Naive thymus-derived CD4-positive, alpha-beta T cell (primary cell): ENCODE measurements around the gene STK32A. TPM values are rescaled to one million over a fixed set of nuclear protein-coding genes. Genes with fewer than 3 reads are reported as not detected.

Experiments
- ATAC-seq: fragments of 150-1000 bp; cut with Tn5 transposase; 2 replicates; pipeline ENCODE4 v1.10.0; 2021; ENCODE audit warnings: mild to moderate bottlenecking, moderate library complexity
- CTCF ChIA-PET: fragments of 350-600 bp; sonication (Branson Sonifier 250); formaldehyde crosslinking; loops from one replicate; lab custom pipeline; 2021; ENCODE audit warnings: antibody characterized with exemption; lab: Charles Lee
- POLR2A ChIA-PET: fragments of 350-600 bp; sonication (Branson Sonifier 250); formaldehyde crosslinking; loops from one replicate; lab custom pipeline; 2021; ENCODE audit warnings: antibody characterized with exemption, inconsistent platforms; lab: Charles Lee
- DNase-seq, 9 donors: peaks; one replicate each; pipeline versions ENCODE4 v3.0.0 to v3.0.0-alpha.2; 2020 to 2022; ENCODE audit warnings: mixed read lengths in 1 of 9
- H3K27ac ChIP-seq: one replicate; pipeline ENCODE4 v1.7.0; 2013; ENCODE audit warnings: mild to moderate bottlenecking, low read depth, low read length, moderate library complexity
- H3K27me3 ChIP-seq, 2 donors: one replicate each; pipeline ENCODE4 v1.7.0; 2013; ENCODE audit warnings: low read length in 2 of 2, mild to moderate bottlenecking in 2 of 2, moderate library complexity in 2 of 2; ENCODE audit not compliant: control insufficient read depth in 2 of 2, insufficient read depth in 2 of 2
- H3K36me3 ChIP-seq, 3 experiments: 1 replicate in 2 of 3; 2 replicates in 1 of 3; pipeline ENCODE4 v1.7.0; 2013; ENCODE audit warnings: low read length in 3 of 3, mild to moderate bottlenecking in 3 of 3, moderate library complexity in 1 of 3; ENCODE audit not compliant: insufficient read depth in 3 of 3, control insufficient read depth in 2 of 3
- H3K4me1 ChIP-seq, 2 donors: one replicate each; pipeline ENCODE4 v1.7.0; 2013; ENCODE audit warnings: low read length in 2 of 2, mild to moderate bottlenecking in 2 of 2, moderate library complexity in 1 of 2; ENCODE audit not compliant: control insufficient read depth in 2 of 2, insufficient read depth in 2 of 2
- H3K4me3 ChIP-seq: 2 replicates; pipeline ENCODE4 v1.7.0; 2013; ENCODE audit warnings: mild to moderate bottlenecking, low read length
- H3K9me3 ChIP-seq, 3 experiments: 1 replicate in 2 of 3; 2 replicates in 1 of 3; pipeline ENCODE4 v1.7.0; 2013; ENCODE audit warnings: low read length in 3 of 3; ENCODE audit not compliant: control insufficient read depth in 2 of 3
- H3K27ac Mint-ChIP-seq, 9 donors: one replicate each; pipeline ENCODE4 v1.8.0; 2020 to 2022; ENCODE audit warnings: mixed read lengths in 9 of 9, mild to moderate bottlenecking in 8 of 9, moderate library complexity in 5 of 9, inconsistent platforms in 2 of 9
- H3K27me3 Mint-ChIP-seq, 5 donors: one replicate each; pipeline ENCODE4 v1.8.0; 2021 to 2022; ENCODE audit warnings: mixed read lengths in 5 of 5, mild to moderate bottlenecking in 1 of 5
- H3K36me3 Mint-ChIP-seq, 5 donors: one replicate each; pipeline ENCODE4 v1.8.0; 2020 to 2022; ENCODE audit warnings: mixed read lengths in 5 of 5, mild to moderate bottlenecking in 3 of 5, inconsistent platforms in 1 of 5
- H3K4me1 Mint-ChIP-seq, 7 donors: one replicate each; pipeline ENCODE4 v1.8.0; 2020 to 2022; ENCODE audit warnings: mixed read lengths in 7 of 7, mild to moderate bottlenecking in 3 of 7, inconsistent platforms in 1 of 7
- H3K4me3 Mint-ChIP-seq, 10 donors: one replicate each; pipeline ENCODE4 v1.8.0; 2020 to 2022; ENCODE audit warnings: mild to moderate bottlenecking in 10 of 10, mixed read lengths in 10 of 10, moderate library complexity in 6 of 10, inconsistent platforms in 2 of 10
- H3K9me3 Mint-ChIP-seq, 11 donors: one replicate each; pipeline ENCODE4 v1.8.0; 2020 to 2022; ENCODE audit warnings: mixed read lengths in 11 of 11, mild to moderate bottlenecking in 4 of 11, inconsistent platforms in 1 of 11, moderate library complexity in 1 of 11
- intact Hi-C, 2 donors: fragments of 100-400 bp; cut with micrococcal nuclease; formaldehyde crosslinking; loops; one replicate each; pipeline ENCODE4 v1.15.1; 2023
- polyA plus RNA-seq, 2 donors: library from polyadenylated mRNA; unstranded; fragments of 300-500 nt; fragmentation: Illumina TruSeq; gene quantifications; one replicate each; pipeline ENCODE4 v1.2.3, GENCODE V29; 2021
- total RNA-seq, 6 experiments: library from RNA in 5 of 6; stranded (reverse) in 5 of 6; gene quantifications; 1 replicate in 5 of 6; 2 replicates in 1 of 6; pipeline ENCODE4 v1.2.3 and lab custom pipeline; 2021 to 2026

Gene STK32A
- total and polyA plus RNA-seq, 7 experiments from 2014 or later, result not detected

GRCh38 chr5:147348046-147348445 lies 113.2 kb downstream of the STK32A start:
- Histone ChIP-seq H3K27me3 (no peaks in the 10 kb centered on the region), H3K4me1 (no peaks in the 10 kb centered on the region), H3K4me3 (no peak overlapping the region), H3K27ac (no peak overlapping the region), H3K9me3 (no peaks in the 10 kb centered on the region), H3K36me3 (no peaks in the 10 kb centered on the region)
- Mint-ChIP-seq H3K27me3 (peaks cover 0 to 15% (median 0%) of the 10 kb centered on the region in 5 donors), H3K36me3 (no peaks in the 10 kb centered on the region), H3K27ac (no peak overlapping the region), H3K9me3 (peaks cover 0 to 7% (median 0%) of the 10 kb centered on the region in 11 donors), H3K4me1 (no peaks in the 10 kb centered on the region), H3K4me3 (no peak overlapping the region)
- ATAC-seq (no peak), DNase-seq (no peak)
- ChIA-PET POLR2A (no interaction called here), CTCF (no interaction called here)
- intact Hi-C loops, result no loop called here

GRCh38 chr5:147348451-147348850 lies 113.6 kb downstream of the STK32A start:
- H3K4me3 Mint-ChIP-seq, result no peak overlapping the region
- Histone ChIP-seq H3K27me3 (no peaks in the 10 kb centered on the region), H3K4me1 (no peaks in the 10 kb centered on the region), H3K9me3 (no peaks in the 10 kb centered on the region), H3K36me3 (no peaks in the 10 kb centered on the region), H3K4me3 (no peak overlapping the region), H3K27ac (no peak overlapping the region)
- no peak for ATAC-seq
- no peaks in the 10 kb centered on the region for H3K36me3 Mint-ChIP-seq
- H3K27me3 Mint-ChIP-seq, result peaks cover 0 to 16% (median 0%) of the 10 kb centered on the region in 5 donors
- intact Hi-C loops, result no loop called here
- ChIA-PET POLR2A (no interaction called here), CTCF (no interaction called here)
- peaks cover 0 to 7% (median 0%) of the 10 kb centered on the region in 11 donors for H3K9me3 Mint-ChIP-seq
- H3K27ac Mint-ChIP-seq, result no peak overlapping the region
- H3K4me1 Mint-ChIP-seq, result no peaks in the 10 kb centered on the region
- DNase-seq, result no peak

- no peaks in the 10 kb centered on the region for H3K9me3 ChIP-seq
- no peak overlapping the region for H3K27ac Mint-ChIP-seq
- peaks cover 0 to 16% (median 0%) of the 10 kb centered on the region in 5 donors for H3K27me3 Mint-ChIP-seq
- H3K27ac ChIP-seq, result no peak overlapping the region
- H3K36me3 ChIP-seq, result no peaks in the 10 kb centered on the region
- H3K27me3 ChIP-seq, result no peaks in the 10 kb centered on the region
- ChIA-PET POLR2A (no interaction called here), CTCF (no interaction called here)
- DNase-seq (no peak), ATAC-seq (no peak)
- H3K4me3 ChIP-seq, result no peak overlapping the region
- H3K36me3 Mint-ChIP-seq, result no peaks in the 10 kb centered on the region
- H3K9me3 Mint-ChIP-seq, result peaks cover 0 to 7% (median 0%) of the 10 kb centered on the region in 11 donors
- no peak overlapping the region for H3K4me3 Mint-ChIP-seq
- intact Hi-C loops, result no loop called here
- H3K4me1 Mint-ChIP-seq, result no peaks in the 10 kb centered on the region
- H3K4me1 ChIP-seq, result no peaks in the 10 kb centered on the region
These were observed 114.4 kb downstream of the STK32A start for GRCh38 chr5:147349241-147349640.

- ChIA-PET POLR2A (no interaction called here), CTCF (interaction anchor here (1.0 kb wide), 1 partner anchor 10 kb away, joined by 3 read pairs; no protein-coding TSS in a partner anchor)
- H3K9me3 Mint-ChIP-seq, result peaks cover 0 to 2% (median 0%) of the 10 kb centered on the region in 11 donors
- no peaks in the 10 kb centered on the region for H3K36me3 ChIP-seq
- intact Hi-C loops, result no loop called here
- no peaks in the 10 kb centered on the region for H3K9me3 ChIP-seq
- H3K4me1 Mint-ChIP-seq, result no peaks in the 10 kb centered on the region
- no peak overlapping the region for H3K4me3 Mint-ChIP-seq
- ATAC-seq, result no peak
- H3K27ac ChIP-seq, result no peak overlapping the region
- no peaks in the 10 kb centered on the region for H3K36me3 Mint-ChIP-seq
- H3K27me3 ChIP-seq, result no peaks in the 10 kb centered on the region
- no peaks in the 10 kb centered on the region for H3K4me1 ChIP-seq
- H3K27me3 Mint-ChIP-seq, result peaks cover 0 to 4% (median 0%) of the 10 kb centered on the region in 5 donors
- DNase-seq, result no peak
- H3K4me3 ChIP-seq, result no peak overlapping the region
- H3K27ac Mint-ChIP-seq, result no peak overlapping the region
These were observed 124.3 kb downstream of the STK32A start for GRCh38 chr5:147359101-147359500.

- H3K27ac Mint-ChIP-seq, result no peak overlapping the region
- Histone ChIP-seq H3K9me3 (no peaks in the 10 kb centered on the region), H3K4me1 (no peaks in the 10 kb centered on the region), H3K4me3 (no peak overlapping the region), H3K27ac (no peak overlapping the region), H3K36me3 (no peaks in the 10 kb centered on the region), H3K27me3 (no peaks in the 10 kb centered on the region)
- CTCF ChIA-PET, result no interaction called here
- no peak for DNase-seq
- no peaks in the 10 kb centered on the region for H3K36me3 Mint-ChIP-seq
- H3K4me1 Mint-ChIP-seq, result no peaks in the 10 kb centered on the region
- no peak overlapping the region for H3K4me3 Mint-ChIP-seq
- POLR2A ChIA-PET, result no interaction called here
- no peak for ATAC-seq
- peaks cover 0 to 5% (median 0%) of the 10 kb centered on the region in 11 donors for H3K9me3 Mint-ChIP-seq
- H3K27me3 Mint-ChIP-seq, result peaks cover 0 to 4% (median 0%) of the 10 kb centered on the region in 5 donors
- intact Hi-C loops, result no loop called here
These were observed 124.8 kb downstream of the STK32A start for GRCh38 chr5:147359581-147359980.

- H3K4me1 ChIP-seq, result no peaks in the 10 kb centered on the region
- peaks cover 0 to 5% (median 0%) of the 10 kb centered on the region in 11 donors for H3K9me3 Mint-ChIP-seq
- H3K27ac ChIP-seq, result no peak overlapping the region
- ChIA-PET POLR2A (no interaction called here), CTCF (no interaction called here)
- ATAC-seq, result no peak
- H3K27ac Mint-ChIP-seq, result no peak overlapping the region
- no peaks in the 10 kb centered on the region for H3K4me1 Mint-ChIP-seq
- H3K36me3 Mint-ChIP-seq, result no peaks in the 10 kb centered on the region
- intact Hi-C loops, result no loop called here
- no peaks in the 10 kb centered on the region for H3K9me3 ChIP-seq
- H3K4me3 ChIP-seq, result no peak overlapping the region
- H3K27me3 ChIP-seq, result no peaks in the 10 kb centered on the region
- no peaks in the 10 kb centered on the region for H3K36me3 ChIP-seq
- DNase-seq, result no peak
- no peak overlapping the region for H3K4me3 Mint-ChIP-seq
- H3K27me3 Mint-ChIP-seq, result peaks cover 0 to 4% (median 0%) of the 10 kb centered on the region in 5 donors
These were observed 126.0 kb downstream of the STK32A start for GRCh38 chr5:147360816-147361215.

GRCh38 chr5:147361441-147362175 lies 126.8 kb downstream of the STK32A start:
- H3K27ac ChIP-seq, result no peak overlapping the region
- no peak overlapping the region for H3K4me3 ChIP-seq
- ATAC-seq (no peak), DNase-seq (no peak)
- H3K36me3 Mint-ChIP-seq, result no peaks in the 10 kb centered on the region
- H3K27ac Mint-ChIP-seq, result no peak overlapping the region
- intact Hi-C loops, result no loop called here
- H3K27me3 ChIP-seq, result no peaks in the 10 kb centered on the region
- no peaks in the 10 kb centered on the region for H3K36me3 ChIP-seq
- peaks cover 0 to 4% (median 0%) of the 10 kb centered on the region in 5 donors for H3K27me3 Mint-ChIP-seq
- H3K4me1 ChIP-seq, result no peaks in the 10 kb centered on the region
- ChIA-PET CTCF (no interaction called here), POLR2A (no interaction called here)
- H3K4me1 Mint-ChIP-seq, result no peaks in the 10 kb centered on the region
- peaks cover 0 to 5% (median 0%) of the 10 kb centered on the region in 11 donors for H3K9me3 Mint-ChIP-seq
- H3K4me3 Mint-ChIP-seq, result no peak overlapping the region
- H3K9me3 ChIP-seq, result no peaks in the 10 kb centered on the region
